Measurements from ENCODE around the gene AHDC1. TPM values are rescaled to one million over a fixed set of nuclear protein-coding genes. Genes with fewer than 3 reads are reported as not detected.

Gene AHDC1
- total and polyA plus RNA-seq, 2 of the 13 experiments (the other 11 are each of a cell fraction or from before 2014, with no cell fraction given): 1.0 to 2.7 TPM

DNA sequence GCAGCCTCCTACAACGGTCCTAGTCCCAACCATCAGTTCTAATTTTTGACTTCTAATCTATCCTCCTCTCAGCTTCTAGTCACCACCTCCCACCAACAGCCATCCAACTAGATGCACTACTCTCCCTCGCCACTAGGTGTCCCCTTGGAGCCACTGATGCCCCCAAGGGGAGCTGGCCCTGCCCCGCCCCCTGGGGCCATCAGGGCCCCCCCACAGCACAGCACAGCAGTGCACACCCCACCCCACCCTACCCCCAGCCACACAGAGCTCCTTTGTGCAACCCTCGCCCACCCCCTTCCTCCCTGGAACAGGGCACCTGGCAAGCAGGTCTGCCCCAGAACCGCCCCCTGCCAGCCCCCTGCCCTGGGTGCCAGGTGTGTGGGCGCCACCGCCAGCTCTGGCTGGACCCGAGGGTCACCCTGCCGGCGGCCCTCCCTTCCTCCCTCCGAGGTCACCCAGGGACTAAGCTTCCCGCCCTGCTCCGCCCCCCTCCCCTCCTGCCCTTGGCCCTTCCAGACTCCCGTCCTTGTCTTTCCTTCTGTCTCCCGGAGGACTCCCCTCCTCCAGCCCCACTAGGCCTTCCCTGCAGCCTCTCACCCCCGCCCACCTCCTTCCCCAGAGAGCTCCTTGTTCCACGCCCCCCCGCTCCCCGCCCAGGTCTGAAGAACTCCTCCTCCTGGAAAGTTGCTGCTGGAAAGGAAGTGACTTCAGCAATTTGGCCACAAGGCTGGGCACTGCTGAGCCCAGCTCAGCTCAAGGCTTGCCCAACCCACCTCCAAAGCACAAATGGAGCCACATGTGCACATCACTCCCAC, 47.0 kb downstream of the AHDC1 start:
- intact Hi-C loops (cut with micrococcal nuclease; ENCODE audit: unreplicated experiment) (loop anchor here (1.0 kb wide), 1 partner anchor 49 kb away; no protein-coding TSS in a partner anchor), in situ Hi-C loops (cut with HindIII; ENCODE audit: extremely low pct_ligation_motif_present, low pct_unique_long_range_greater_than_20kb) (loop anchor here (5.0 kb wide), 1 partner anchor 50 kb away; no protein-coding TSS in a partner anchor)
- peak; percentile 51 for DNase-seq (ENCODE audit: low spot score)
- TF ChIP-seq ESRRA (CRISPR knock-in tag; IDR thresholded peaks at IDR 0.05; ENCODE audit: low read depth) (no peak), ZBTB7B (CRISPR knock-in tag; IDR thresholded peaks at IDR 0.05) (0 out of 2 replicates have a peak, but pooled peaks have one; percentile 31), TBX3 (IDR thresholded peaks at IDR 0.05; ENCODE audit: borderline replicate concordance) (no peak), FOXA3 (CRISPR knock-in tag; IDR thresholded peaks at IDR 0.05) (0 out of 2 replicates have a peak, but pooled peaks have one; percentile 25), DMAP1 (CRISPR knock-in tag; IDR thresholded peaks at IDR 0.05) (no peak), ZNF253 (CRISPR knock-in tag; IDR thresholded peaks at IDR 0.05; ENCODE audit: borderline replicate concordance) (no peak), KAT8 (CRISPR knock-in tag; IDR thresholded peaks at IDR 0.05) (no peak), ZNF20 (CRISPR knock-in tag; IDR thresholded peaks at IDR 0.05) (no peak), ZNF329 (CRISPR knock-in tag; IDR thresholded peaks at IDR 0.05; ENCODE audit: low read depth) (no peak), AKAP8 (CRISPR knock-in tag; IDR thresholded peaks at IDR 0.05) (no peak), SKI (IDR thresholded peaks at IDR 0.05; ENCODE audit: partially characterized antibody) (no peak), ZNF263 (CRISPR knock-in tag; IDR thresholded peaks at IDR 0.05) (peak; percentile 61; the same call in 1 of the 2 replicates), FOSL2 (CRISPR knock-in tag; IDR thresholded peaks at IDR 0.05) (peak; percentile 35; the same call in 1 of the 2 replicates), MEIS2 (CRISPR knock-in tag; IDR thresholded peaks at IDR 0.05) (no peak), GATAD1 (CRISPR knock-in tag; IDR thresholded peaks at IDR 0.05) (peak; percentile 46; the same call in 1 of the 2 replicates), CCAR2 (optimal IDR thresholded peaks at IDR 0.05; ENCODE audit: low read depth, low read length) (no peak), NCOA2 (CRISPR knock-in tag; IDR thresholded peaks at IDR 0.05) (no peak)
- TF ChIP-seq, protein P1, sequence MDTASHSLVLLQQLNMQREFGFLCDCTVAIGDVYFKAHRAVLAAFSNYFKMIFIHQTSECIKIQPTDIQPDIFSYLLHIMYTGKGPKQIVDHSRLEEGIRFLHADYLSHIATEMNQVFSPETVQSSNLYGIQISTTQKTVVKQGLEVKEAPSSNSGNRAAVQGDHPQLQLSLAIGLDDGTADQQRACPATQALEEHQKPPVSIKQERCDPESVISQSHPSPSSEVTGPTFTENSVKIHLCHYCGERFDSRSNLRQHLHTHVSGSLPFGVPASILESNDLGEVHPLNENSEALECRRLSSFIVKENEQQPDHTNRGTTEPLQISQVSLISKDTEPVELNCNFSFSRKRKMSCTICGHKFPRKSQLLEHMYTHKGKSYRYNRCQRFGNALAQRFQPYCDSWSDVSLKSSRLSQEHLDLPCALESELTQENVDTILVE (CRISPR knock-in tag; IDR thresholded peaks at IDR 0.05): no peak
- TF ChIP-seq, protein P2, sequence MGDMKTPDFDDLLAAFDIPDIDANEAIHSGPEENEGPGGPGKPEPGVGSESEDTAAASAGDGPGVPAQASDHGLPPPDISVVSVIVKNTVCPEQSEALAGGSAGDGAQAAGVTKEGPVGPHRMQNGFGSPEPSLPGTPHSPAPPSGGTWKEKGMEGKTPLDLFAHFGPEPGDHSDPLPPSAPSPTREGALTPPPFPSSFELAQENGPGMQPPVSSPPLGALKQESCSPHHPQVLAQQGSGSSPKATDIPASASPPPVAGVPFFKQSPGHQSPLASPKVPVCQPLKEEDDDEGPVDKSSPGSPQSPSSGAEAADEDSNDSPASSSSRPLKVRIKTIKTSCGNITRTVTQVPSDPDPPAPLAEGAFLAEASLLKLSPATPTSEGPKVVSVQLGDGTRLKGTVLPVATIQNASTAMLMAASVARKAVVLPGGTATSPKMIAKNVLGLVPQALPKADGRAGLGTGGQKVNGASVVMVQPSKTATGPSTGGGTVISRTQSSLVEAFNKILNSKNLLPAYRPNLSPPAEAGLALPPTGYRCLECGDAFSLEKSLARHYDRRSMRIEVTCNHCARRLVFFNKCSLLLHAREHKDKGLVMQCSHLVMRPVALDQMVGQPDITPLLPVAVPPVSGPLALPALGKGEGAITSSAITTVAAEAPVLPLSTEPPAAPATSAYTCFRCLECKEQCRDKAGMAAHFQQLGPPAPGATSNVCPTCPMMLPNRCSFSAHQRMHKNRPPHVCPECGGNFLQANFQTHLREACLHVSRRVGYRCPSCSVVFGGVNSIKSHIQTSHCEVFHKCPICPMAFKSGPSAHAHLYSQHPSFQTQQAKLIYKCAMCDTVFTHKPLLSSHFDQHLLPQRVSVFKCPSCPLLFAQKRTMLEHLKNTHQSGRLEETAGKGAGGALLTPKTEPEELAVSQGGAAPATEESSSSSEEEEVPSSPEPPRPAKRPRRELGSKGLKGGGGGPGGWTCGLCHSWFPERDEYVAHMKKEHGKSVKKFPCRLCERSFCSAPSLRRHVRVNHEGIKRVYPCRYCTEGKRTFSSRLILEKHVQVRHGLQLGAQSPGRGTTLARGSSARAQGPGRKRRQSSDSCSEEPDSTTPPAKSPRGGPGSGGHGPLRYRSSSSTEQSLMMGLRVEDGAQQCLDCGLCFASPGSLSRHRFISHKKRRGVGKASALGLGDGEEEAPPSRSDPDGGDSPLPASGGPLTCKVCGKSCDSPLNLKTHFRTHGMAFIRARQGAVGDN (CRISPR knock-in tag; IDR thresholded peaks at IDR 0.05): peak; percentile 34

More for the DNA sequence above, 47.0 kb downstream of the AHDC1 start:
- Histone ChIP-seq H3K36me3 (replicated peaks in 1 of 2; ENCODE audit: control insufficient read depth in 1 of 2, insufficient read depth in 2 of 2, low read length in 2 of 2) (peaks cover 6 to 12% of the 10 kb centered on the region in 2 experiments; a peak in 3 of 5 replicates), H3K4me2 (ENCODE audit: low read depth, low read length) (no peak overlapping the region), H3K27ac (ENCODE audit: extremely low read length, insufficient read depth, low read length) (peak overlapping the region; percentile 33), H2AFZ (ENCODE audit: low read length) (no peak overlapping the region), H3K79me2 (ENCODE audit: insufficient read depth, low read length) (no peaks in the 10 kb centered on the region), H3K4me1 (ENCODE audit: insufficient read depth, low read length) (peaks cover 61% of the 10 kb centered on the region), H3K4me3 (replicated peaks in 1 of 3; ENCODE audit: insufficient read depth in 1 of 3, low read depth in 2 of 3, low read length in 3 of 3) (no peak overlapping the region), H4K20me1 (ENCODE audit: insufficient read depth, low read length) (no peaks in the 10 kb centered on the region), H3K27me3 (ENCODE audit: control insufficient read depth in 1 of 2, insufficient read depth in 2 of 2, low read length in 2 of 2) (no peaks in the 10 kb centered on the region), H3K9ac (ENCODE audit: insufficient read depth, low read depth, low read length) (no peak overlapping the region), H3K9me3 (ENCODE audit: low read length) (no peaks in the 10 kb centered on the region)
- ChIA-PET POLR2A (interaction anchor here (0.8 to 3.2 kb wide), 12 partner anchors 11 to 67 kb away, joined by 3 to 26 read pairs (median 7); partner anchors contain the start of genes AHDC1 and WASF2), CTCF (ENCODE audit: low intra/inter-chr PET ratio, low total read pairs) (interaction anchor here (1.1 to 2.0 kb wide), 6 partner anchors 11 to 106 kb away, joined by 3 to 24 read pairs (median 4); partner anchors contain the start of gene AHDC1)
- no TSS peak for BruUV-seq (replicated peaks)
- peak; percentile 37 for ATAC-seq
- peak; percentile 63 for FAIRE-seq
- WGBS (ENCODE audit: low lambda C conversion rate): 39% methylated on average over 17 of the region's 19 CpGs

Measured in HepG2 (cell line).